ENCODE data around the gene PSMD10. TPM values are rescaled to one million over a fixed set of nuclear protein-coding genes. Genes with fewer than 3 reads are reported as not detected.

The PSMD10 gene
- total RNA-seq, 1 donor from 2014 or later = 63.5 TPM

GRCh38 chrX:108122748-108123147 is 31.4 kb upstream of the PSMD10 start:
- H3K27ac Mint-ChIP-seq = peak overlapping the region; percentile 68
- H3K4me1 Mint-ChIP-seq = peaks cover 32% of the 10 kb centered on the region
- H3K4me3 Mint-ChIP-seq = no peak overlapping the region
- no peak for TF ChIP-seq CTCF (IDR thresholded peaks at IDR 0.05; ENCODE audit: unreplicated experiment)
- no peaks in the 10 kb centered on the region for H3K36me3 Mint-ChIP-seq
- H3K27me3 Mint-ChIP-seq (ENCODE audit: low read depth) = no peaks in the 10 kb centered on the region
- DNase-seq (ENCODE audit: low spot score in 2 of 2, unreplicated experiment in 2 of 2) = no peak
- no peaks in the 10 kb centered on the region for H3K9me3 Mint-ChIP-seq

- Mint-ChIP-seq H3K27ac (no peak overlapping the region), H3K4me3 (no peak overlapping the region), H3K4me1 (peaks cover 32% of the 10 kb centered on the region), H3K9me3 (no peaks in the 10 kb centered on the region), H3K36me3 (no peaks in the 10 kb centered on the region), H3K27me3 (ENCODE audit: low read depth) (no peaks in the 10 kb centered on the region)
- no peak for DNase-seq (ENCODE audit: low spot score in 2 of 2, unreplicated experiment in 2 of 2)
- no peak for TF ChIP-seq CTCF (IDR thresholded peaks at IDR 0.05; ENCODE audit: unreplicated experiment)
Measured at GRCh38 chrX:108121291-108121690, 29.9 kb upstream of the PSMD10 start.

- Mint-ChIP-seq H3K27ac (no peak overlapping the region), H3K36me3 (no peaks in the 10 kb centered on the region), H3K9me3 (no peaks in the 10 kb centered on the region), H3K4me3 (no peak overlapping the region), H3K27me3 (ENCODE audit: low read depth) (no peaks in the 10 kb centered on the region), H3K4me1 (peaks cover 29% of the 10 kb centered on the region)
- DNase-seq (ENCODE audit: low spot score in 2 of 2, unreplicated experiment in 2 of 2) = no peak
- TF ChIP-seq CTCF (IDR thresholded peaks at IDR 0.05; ENCODE audit: unreplicated experiment) = no peak
Measured at GRCh38 chrX:108117988-108118387, 26.6 kb upstream of the PSMD10 start.

GRCh38 chrX:108114541-108114940 is 23.2 kb upstream of the PSMD10 start:
- no peak for TF ChIP-seq CTCF (IDR thresholded peaks at IDR 0.05; ENCODE audit: unreplicated experiment)
- no peak for DNase-seq (ENCODE audit: low spot score in 2 of 2, unreplicated experiment in 2 of 2)
- Mint-ChIP-seq H3K9me3 (peaks cover 9% of the 10 kb centered on the region), H3K4me3 (no peak overlapping the region), H3K27me3 (ENCODE audit: low read depth) (no peaks in the 10 kb centered on the region), H3K4me1 (no peaks in the 10 kb centered on the region), H3K36me3 (no peaks in the 10 kb centered on the region), H3K27ac (no peak overlapping the region)

GRCh38 chrX:108105473-108105872 is 14.1 kb upstream of the PSMD10 start:
- no peak for DNase-seq (ENCODE audit: low spot score in 2 of 2, unreplicated experiment in 2 of 2)
- Mint-ChIP-seq H3K27me3 (ENCODE audit: low read depth) (no peaks in the 10 kb centered on the region), H3K9me3 (peaks cover 52% of the 10 kb centered on the region), H3K36me3 (no peaks in the 10 kb centered on the region), H3K4me1 (no peaks in the 10 kb centered on the region), H3K27ac (no peak overlapping the region), H3K4me3 (no peak overlapping the region)
- TF ChIP-seq CTCF (IDR thresholded peaks at IDR 0.05; ENCODE audit: unreplicated experiment) = no peak

GRCh38 chrX:108097380-108097779 is 6.0 kb upstream of the PSMD10 start:
- H3K9me3 Mint-ChIP-seq = peaks cover 14% of the 10 kb centered on the region
- peaks cover under 1% of the 10 kb centered on the region for H3K4me1 Mint-ChIP-seq
- no peaks in the 10 kb centered on the region for H3K27me3 Mint-ChIP-seq (ENCODE audit: low read depth)
- H3K4me3 Mint-ChIP-seq = no peak overlapping the region
- DNase-seq (ENCODE audit: low spot score in 2 of 2, unreplicated experiment in 2 of 2) = no peak
- no peak for TF ChIP-seq CTCF (IDR thresholded peaks at IDR 0.05; ENCODE audit: unreplicated experiment)
- H3K36me3 Mint-ChIP-seq = no peaks in the 10 kb centered on the region
- H3K27ac Mint-ChIP-seq = no peak overlapping the region
